GM19455 (cell line): ENCODE results near the gene CNTN4.

Experiments used
- ATAC-seq: cut with Tn5 transposase; IDR thresholded peaks from one replicate; pipeline ENCODE4 v1.9.1; 2021; ENCODE audit not compliant: unreplicated experiment

Gene CNTN4

DNA sequence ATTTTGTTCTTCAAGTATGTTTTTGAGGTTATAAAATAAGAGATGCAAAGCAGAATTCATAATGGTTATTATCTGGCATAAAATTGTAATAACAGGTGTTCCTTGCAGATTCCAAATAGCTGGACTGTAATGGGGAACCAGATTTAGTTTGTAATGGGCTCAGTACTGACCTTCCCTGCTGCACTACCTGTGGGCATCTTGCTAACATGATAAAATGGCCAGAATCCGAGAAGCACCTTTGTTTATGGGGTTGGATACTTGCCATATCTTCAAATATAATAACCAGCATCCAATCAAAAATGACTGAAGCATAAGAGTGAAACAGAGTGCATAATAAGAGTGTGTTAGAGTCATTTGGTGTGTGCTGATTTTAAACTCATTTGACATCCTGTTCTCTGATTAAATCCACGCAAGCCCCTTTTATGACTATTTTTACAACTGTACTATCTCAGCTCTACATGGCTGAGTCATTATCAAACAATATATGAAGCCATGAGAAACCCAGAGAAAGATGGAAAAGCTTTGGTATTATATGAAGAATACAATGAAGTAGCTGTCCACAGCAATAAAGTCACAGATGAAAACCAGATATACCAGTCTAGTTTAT is 292.4 kb downstream of the CNTN4 start:
- ATAC-seq: no peak

DNA sequence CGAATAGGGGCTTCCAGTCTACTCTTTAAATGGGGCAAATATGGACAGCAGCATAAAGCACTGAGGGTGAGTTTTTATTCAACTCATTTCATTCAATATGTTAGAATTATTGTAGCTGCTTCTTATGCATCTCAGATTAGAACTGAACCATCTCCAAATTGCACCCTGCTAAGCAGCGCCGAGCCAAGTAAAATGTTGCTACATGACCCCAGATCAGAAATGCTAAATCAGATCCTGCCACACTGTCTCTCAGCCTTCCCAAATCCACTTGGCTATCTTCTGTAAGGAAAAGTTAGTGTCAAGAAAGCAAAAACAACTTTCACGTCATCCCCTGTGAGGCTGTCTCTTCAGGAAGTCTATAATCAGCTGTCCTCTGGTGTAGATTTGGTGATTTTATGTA is 293.2 kb downstream of the CNTN4 start:
- no peak for ATAC-seq

DNA sequence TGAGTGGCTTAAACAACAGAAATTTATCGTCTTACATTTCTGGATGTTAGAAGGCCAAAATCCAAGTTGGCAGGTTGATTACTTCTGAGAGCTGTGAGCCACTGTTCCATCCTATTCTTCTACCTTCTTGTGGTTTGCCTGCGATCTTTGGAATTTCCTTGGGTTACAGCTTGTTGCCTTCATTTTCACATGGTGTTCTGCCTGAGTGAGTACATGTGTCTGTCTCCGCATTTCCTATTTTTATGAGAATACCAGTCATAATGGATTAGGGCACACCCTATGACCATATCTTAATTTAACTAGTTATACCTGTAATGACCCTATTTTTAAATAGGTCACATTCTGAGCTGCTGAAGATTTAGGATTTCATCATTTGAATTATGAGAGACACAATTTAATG is 294.3 kb downstream of the CNTN4 start:
- no peak for ATAC-seq

DNA sequence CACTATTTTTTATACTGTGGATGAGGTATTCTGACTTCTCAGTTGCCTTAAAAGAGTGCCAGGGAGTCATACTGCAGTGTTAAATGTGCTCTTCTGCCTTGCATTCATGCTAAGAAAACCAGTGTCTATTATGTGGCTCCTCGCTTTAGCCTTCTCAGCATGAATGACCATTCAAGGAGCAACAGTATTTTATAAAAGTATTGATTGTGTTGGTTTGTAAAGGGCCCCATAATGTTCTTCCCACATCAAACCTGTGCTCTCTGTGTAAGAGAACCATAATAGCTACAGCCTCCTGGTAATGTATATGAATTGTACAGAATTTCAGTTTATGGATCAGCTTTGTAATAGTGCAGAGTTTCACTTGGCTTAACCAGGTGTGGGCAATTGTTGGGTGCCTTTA is 316.4 kb downstream of the CNTN4 start:
- no peak for ATAC-seq

DNA sequence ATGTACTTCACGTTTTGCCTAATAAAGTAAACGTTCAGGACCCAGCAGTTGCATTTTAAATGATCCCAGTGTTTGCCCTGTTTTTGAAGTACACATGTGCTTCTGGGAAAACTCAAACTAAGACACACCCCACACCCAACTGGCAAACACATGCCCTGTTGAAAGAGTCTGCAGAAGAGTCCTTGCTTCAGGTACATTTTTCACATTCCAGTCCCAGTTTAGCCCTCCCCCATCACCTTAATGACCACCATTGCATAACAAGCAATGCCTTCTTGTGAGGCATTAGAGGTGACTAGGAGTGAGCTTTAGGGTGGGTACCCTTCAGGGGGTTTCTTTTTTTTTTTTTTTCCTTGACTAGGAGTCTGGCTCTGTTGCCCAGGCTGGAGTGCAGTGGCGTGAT is 322.3 kb downstream of the CNTN4 start:
- no peak for ATAC-seq

DNA sequence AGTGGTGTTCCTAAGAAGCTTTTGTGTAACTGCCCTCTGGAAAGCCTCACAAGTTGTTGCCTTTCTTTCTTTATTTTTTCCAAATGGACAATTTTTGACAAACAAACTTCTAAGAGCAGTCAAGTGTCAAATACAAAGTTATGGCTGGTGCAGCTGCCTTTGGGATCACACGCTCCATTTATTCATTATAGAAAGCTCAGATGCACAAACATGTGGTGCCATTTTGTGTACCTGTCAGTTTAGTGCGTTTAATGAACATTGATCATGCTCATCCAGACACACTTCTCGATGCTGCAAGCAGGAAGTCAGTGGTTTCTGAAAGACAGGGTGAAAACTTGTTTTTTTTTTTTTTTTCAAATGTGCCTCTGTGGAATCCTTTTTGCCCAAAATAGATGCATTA is 324.5 kb downstream of the CNTN4 start:
- no peak for ATAC-seq

DNA sequence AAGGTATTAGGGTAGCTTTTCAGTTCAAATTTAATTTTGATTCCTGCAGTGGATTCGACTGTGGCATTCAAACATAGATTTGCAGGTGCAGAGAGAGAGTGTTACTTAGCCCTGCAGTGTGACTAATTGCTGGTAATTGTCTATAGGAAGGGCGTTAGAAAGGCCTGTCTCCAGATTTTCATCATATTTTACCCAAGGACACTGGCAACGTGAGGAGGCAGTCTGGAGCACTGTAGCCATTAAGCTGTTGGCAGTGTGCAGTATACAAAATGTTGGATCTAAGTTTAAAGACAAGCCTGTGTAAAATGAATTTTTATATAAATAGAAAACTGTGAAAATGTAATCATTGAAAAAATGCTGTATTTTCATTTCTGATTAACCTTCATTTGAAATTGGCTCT is 342.9 kb downstream of the CNTN4 start:
- ATAC-seq: no peak

DNA sequence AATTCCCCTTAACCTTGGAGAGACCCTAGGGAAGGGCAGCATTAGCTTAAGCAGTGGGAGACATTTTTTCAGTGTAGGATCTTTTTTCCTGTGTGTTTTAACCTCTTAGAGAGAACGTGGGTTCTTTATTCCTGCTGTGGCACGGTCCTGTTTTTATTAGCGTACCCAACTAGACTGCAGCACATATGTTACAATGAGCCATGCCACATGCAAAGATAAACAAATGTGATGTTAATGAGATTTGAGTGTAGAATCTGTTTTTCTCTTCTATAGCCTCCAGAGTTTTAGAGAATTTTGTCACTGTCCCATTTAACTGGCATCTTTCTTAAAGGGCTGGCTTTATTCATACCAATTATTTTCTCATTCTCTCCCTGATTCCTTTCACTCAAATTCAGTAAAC is 347.5 kb downstream of the CNTN4 start:
- no peak for ATAC-seq

DNA sequence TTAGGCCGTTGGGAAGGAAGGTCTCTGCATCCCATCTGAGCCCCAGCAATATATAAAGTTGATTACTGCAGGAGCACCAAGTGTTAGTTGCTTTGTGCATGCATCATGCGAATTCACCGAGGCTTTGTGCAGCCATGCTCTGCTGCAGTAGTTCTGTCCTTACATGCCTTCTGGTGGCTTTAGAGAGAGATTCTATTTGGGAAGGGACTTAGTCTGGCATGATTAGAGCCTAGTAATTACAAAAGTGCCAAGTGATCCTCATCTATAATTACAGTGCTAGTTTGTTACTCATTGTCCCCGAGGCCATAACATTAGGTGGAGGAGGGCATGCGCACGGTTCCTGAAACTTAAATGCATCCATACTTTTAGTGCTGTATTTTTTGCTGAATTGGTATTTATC is 353.6 kb downstream of the CNTN4 start:
- ATAC-seq: no peak

DNA sequence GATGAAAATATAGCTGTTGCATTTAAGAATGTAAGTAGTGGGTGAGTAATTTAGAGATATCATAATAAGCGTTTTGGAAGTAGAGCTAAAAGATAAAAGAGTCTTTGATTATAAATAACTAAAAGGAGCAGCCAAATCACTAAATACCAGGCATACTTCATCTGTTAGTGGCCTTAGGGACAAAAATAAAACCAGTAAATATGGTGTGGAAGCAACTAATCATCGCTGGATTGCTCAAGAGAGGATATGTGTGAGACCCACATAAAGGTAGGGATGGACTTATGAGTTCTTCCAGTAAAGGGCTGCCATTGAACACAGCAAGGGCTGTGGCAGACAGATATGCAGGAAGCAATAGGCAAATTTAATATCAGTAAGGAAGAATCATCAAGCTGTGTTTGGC is 356.2 kb downstream of the CNTN4 start:
- no peak for ATAC-seq

DNA sequence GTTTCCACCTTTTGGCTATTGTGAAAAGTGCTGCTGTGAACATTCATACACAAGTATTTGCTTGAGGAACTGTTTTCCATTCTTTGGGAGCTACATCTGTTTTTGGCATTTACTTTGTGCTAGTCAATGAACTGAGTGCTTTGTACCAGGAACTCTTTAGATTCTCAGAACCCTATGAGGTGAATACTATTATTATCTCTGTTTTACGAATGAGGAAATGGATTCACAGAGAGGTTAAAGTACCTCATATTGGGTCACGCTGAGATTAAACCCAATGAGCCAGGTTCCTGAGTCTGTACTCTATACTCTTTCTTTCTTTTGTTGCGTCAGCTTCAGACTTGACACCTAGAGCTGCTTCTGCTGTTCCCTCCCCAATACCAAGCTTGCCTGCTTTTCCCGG is 358.1 kb downstream of the CNTN4 start:
- no peak for ATAC-seq

DNA sequence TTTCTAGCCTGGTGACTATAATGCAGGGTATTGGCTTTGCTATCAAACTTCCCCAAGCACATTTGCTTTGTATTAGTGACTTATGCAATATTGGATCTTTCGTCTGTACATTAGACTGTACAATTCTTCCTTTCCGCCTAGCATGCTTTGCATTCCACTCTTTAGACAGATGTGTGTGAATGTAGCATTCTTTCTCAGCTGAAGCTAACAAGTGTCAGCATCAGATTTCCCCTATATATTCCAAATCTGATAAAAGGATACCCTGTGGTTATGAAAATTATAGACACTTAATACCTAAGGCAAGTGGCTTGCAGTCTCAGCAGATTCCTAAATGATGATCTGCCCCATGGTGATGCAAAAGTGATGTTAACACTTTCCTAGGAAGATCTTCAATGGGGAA is 360.1 kb downstream of the CNTN4 start:
- no peak for ATAC-seq

DNA sequence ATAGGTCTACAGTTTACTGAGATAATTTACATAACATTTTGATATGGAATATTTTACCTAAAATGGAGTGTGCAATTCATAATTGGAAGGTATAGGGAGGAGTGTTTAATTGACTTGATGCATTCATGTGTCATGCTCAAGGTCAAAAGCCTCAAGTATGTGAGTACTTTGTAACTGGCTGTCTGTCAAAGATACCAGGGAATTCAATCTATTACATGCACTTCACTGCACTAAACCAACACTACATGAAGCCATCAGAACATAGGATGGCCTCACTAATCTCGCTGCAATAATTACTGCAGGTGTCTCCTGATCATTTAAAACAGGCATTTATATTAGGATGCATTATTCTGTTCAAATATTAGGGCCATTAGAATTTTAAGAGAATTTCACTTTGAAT is 367.2 kb downstream of the CNTN4 start:
- no peak for ATAC-seq

DNA sequence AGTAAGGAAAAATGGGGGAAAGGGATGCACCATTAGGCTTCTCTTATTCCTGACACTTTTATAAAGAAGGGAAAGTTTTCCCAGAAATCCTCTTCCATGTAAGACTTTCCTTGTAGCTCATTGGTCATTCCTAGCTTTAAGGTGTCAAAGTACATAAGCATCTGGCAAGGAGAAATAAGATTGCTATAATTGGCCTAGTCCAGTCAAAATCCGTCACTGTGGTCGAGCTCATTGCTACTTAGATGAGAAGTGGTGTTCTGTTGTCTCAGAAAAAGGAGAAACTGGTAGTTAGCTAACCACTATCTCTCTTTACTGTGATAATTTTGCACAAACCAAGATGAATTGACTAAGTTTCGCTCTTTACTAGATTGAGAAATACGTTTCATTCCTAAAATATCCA is 370.1 kb downstream of the CNTN4 start:
- ATAC-seq: no peak

DNA sequence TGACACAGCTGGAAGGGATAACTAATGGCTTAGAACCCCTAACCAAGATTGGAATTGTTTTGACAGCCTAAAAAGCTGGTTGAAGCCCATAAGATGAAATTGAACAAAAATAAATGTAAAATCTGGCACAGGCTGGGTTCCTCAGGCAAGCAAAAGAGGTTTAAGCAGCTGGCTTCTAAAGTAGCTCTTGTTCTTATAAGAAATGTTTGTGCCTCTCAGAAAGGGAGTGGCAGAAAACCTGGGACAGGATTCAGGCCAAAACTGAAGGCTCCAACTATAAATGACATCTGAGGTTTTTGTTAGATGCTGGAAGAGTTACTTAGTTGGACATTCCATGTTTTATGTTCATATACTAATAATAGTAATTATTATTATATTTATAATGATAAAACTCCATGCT is 378.3 kb downstream of the CNTN4 start:
- no peak for ATAC-seq

DNA sequence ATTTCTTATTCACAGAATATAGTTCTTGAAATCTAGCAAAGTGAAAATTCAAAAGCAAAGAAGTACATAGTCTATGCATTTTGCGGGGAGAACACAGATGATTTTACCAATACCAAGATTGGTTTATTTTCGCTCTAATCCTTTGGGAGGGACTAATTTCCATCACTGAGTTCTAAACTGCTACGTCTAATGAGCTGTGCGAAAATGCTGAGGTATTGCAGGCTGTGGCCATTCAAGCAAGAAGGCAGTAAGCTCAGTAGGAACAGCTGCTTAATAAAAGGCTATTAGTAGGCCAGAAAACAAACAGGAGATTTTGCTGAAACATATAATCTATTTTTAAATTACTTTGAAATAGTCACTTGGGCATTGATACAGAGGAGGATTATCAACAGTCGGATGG is 379.0 kb downstream of the CNTN4 start:
- ATAC-seq: no peak

DNA sequence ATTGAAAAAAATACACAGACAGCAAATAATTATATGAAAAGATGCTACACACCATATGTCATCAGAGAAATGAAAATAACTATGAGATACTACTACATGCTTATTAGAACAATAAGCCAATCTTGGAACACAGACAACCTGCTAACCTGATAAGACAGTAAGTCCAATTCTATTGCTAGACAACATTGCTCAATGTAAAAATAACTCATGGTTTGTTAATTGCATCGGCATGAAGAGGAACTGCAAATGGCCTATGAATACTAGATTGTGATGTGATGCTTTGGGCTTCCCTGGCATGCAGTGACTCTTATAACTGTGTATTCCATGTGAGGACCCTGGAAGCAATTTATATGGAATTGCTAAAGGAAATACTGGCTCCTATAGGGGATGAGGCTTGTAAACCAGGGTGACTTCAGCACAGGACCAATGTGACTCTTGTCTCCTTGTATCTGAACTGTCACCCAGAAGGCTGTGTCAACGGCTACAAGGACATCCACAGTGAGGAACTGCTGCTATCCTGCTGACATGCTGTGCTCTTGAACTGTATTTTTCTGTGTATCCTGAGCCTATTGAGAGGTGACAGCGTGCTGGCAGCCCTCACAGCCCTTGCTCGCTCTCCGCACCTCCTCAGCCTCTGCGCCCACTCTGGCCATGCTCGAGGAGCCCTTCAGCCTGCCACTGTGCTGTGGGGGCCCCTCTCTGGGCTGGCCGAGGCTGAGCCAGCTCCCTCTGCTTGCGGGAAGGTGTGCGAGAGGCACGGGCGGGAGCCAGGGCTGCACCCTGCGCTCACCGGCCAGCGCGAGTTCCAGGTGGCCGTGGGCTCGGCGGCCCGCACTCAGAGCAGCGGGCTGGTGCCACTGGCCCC is 385.7 kb downstream of the CNTN4 start:
- ATAC-seq: no peak

DNA sequence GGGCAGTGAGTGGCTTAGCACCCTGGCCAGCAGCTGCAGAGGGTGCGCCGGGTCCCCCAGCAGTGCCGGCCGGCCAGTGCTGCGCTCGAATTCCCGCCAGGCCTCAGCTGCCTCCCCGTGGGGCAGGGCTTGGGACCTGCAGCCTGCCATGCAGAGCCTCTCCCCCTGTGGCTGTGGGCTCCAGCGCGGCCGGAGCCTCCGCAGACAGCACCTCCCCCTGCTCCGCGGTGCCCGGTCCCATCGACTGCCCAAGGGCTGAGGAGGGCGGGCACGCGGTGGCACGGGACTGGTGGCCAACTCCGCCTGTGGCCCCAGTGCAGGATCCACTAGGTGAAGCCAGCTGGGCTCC is 386.3 kb downstream of the CNTN4 start:
- no peak for ATAC-seq

DNA sequence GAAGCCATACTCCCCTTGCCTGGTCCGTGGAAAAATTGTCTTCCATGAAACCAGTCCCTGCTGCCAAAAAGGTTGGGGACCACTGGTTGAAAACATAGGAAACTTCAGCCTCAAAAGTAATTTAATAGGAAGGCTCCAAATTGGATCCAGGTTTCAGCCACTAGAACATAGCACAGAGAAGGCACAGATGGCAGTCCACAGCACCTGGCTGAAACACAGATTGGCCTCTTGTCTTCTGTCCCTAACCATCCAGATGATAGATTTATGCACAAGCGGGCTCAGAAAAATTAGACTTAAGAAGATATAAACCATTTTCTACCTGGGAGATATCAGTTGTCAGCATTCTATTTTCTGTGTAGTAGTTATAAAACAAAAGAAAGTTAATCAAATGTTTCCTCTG is 397.1 kb downstream of the CNTN4 start:
- ATAC-seq: no peak

DNA sequence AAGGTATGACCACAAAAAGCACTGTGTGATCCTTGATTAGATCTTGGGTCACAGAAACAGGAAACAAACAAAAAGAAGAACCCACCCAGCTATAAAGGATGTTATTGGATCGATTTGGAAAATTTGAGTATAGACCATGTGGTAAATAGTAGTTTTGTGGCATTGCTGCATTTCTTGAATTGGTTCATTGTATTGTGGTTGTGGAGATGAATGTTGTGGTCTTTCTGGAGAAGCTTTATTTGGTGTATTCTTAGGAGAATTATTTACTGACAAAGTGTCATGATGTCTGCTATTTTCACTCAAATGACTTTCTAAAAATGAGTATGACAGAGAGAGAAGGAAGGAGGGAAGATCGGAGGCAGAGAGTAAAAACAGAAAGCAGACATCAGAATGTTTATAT is 406.2 kb downstream of the CNTN4 start:
- no peak for ATAC-seq

DNA sequence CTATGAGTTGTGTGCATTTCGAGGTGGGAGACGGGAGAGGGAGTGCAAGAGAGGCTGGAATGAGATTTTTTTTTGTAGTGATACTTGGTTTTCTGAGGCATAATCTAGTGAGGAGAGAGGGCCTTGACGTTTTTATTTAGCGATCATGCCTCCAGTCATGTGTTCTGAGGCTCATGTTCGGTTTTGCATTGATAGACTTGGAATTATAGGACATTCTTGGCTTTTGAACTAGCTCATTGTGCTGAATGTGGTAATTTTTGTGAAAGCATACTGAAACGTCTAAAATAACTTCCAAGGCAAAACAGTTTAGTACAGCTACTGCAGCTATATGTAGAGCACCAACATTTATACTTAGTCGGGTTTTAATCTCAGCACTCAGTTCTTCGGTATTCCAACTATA is 408.1 kb downstream of the CNTN4 start:
- ATAC-seq: no peak

DNA sequence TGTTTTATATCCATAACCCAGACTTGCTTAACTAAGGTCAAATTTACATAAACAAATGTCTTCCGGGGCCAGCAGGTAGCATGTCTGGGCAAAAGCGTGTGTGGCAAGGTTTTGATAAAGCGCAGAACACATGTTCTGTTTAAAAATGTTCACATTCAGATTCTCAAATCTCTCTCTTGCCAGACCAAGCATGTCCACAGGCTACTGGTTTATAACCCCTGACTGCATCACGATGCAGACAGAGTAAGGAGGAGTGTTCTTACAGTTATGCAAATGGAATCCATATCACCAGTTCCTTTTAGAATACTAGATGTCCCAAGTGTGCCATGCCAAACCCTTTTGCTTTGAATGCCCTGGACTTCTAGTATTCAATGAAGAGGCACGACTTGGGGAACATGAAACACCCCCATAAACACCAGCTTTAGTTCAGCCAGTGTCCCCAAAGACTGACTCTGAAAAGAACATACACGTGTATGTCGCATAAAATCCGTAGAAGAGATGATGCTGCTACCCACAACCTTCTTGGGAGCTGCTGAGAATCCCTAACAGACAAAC is 412.0 kb downstream of the CNTN4 start:
- ATAC-seq: no peak

DNA sequence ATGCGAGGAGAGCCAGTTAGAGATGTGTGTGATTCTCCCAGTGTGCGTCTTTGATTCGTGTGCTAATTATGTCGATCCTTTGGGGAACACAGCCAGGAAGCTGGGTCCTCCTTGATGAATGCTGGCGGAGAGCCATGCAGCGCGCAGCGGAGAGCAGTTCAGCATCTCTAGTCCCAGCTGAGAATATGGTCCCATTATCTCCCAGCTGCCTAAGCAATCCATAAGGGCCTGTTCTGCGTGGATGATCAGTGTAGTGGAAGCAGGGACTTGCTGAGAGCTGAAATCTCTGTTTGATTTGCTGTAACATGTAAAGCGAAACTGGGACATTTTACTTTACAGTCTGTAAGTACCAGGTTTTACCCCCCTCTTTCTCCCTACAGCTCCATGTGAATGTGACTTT is 412.7 kb downstream of the CNTN4 start:
- no peak for ATAC-seq
